IMR-90 (cell line): ENCODE measurements around the gene LRIT1. TPM values are rescaled to one million over a fixed set of nuclear protein-coding genes. Genes with fewer than 3 reads are reported as not detected.
"Not testable (repeated sequence)": the region's sequence is repeated elsewhere in the genome, so short reads cannot be mapped to it uniquely, and the experiment has no call there.

Source experiments
- ATAC-seq: fragments of 200-7000 bp; cut with Tn5 transposase; 2 replicates; pipeline ENCODE4 v1.9.1; 2020; ENCODE audit warnings: low read depth, mild to moderate bottlenecking, moderate library complexity
- BruUV-seq: library from RNA; stranded (reverse); fragments of 400-500 nt; replicated peaks from 2 replicates; lab custom pipeline; 2021; lab: Mats Ljungman, UMichigan
- CTCF ChIA-PET: fragments of 300-600 bp; formaldehyde crosslinking; extraction: SDS; loops from one replicate; lab custom pipeline; 2021; ENCODE audit warnings: antibody characterized with exemption; lab: Yijun Ruan, JAX
- POLR2A ChIA-PET: fragments of 300-600 bp; sonication (Branson Sonifier 250); formaldehyde crosslinking; loops from one replicate; lab custom pipeline; 2022; ENCODE audit warnings: antibody characterized with exemption; ENCODE audit not compliant: unreplicated experiment; lab: Charles Lee
- DNase-seq: peaks from one replicate; pipeline ENCODE4 v3.0.0; 2013
- H2AFZ ChIP-seq: replicated peaks from 2 replicates; pipeline ENCODE3; 2013; ENCODE audit warnings: low read length, mild to moderate bottlenecking; ENCODE audit not compliant: poor library complexity
- H2AK5ac ChIP-seq: 2 replicates; pipeline ENCODE4 v1.6.1; 2013; ENCODE audit warnings: low read depth, low read length, inconsistent platforms
- H2AK9ac ChIP-seq: replicated peaks from 2 replicates; pipeline ENCODE3; 2013; ENCODE audit warnings: mild to moderate bottlenecking, low read depth, low read length, moderate library complexity; ENCODE audit not compliant: poor library complexity
- H2BK120ac ChIP-seq: 2 replicates; pipeline ENCODE4 v1.6.1; 2013; ENCODE audit warnings: low read depth, low read length, inconsistent platforms
- H2BK15ac ChIP-seq: 3 replicates; pipeline ENCODE4 v1.6.1; 2013; ENCODE audit warnings: low read depth, low read length, inconsistent platforms
- H2BK20ac ChIP-seq: 2 replicates; pipeline ENCODE4 v1.6.1; 2013; ENCODE audit warnings: low read depth, mild to moderate bottlenecking, inconsistent platforms, low read length, moderate library complexity
- H2BK5ac ChIP-seq: 2 replicates; pipeline ENCODE4 v1.6.1; 2013; ENCODE audit warnings: mild to moderate bottlenecking, low read depth, low read length, inconsistent platforms; ENCODE audit not compliant: poor library complexity, severe bottlenecking
- H3K14ac ChIP-seq: replicated peaks from 2 replicates; pipeline ENCODE4 v1.6.1; 2013; ENCODE audit warnings: low read depth, low read length, inconsistent platforms
- H3K18ac ChIP-seq: 2 replicates; pipeline ENCODE4 v1.6.1; 2013; ENCODE audit warnings: low read depth, low read length, control low read depth
- H3K23ac ChIP-seq: 2 replicates; pipeline ENCODE4 v1.6.1; 2013; ENCODE audit warnings: low read depth, low read length, inconsistent platforms
- H3K27ac ChIP-seq: 2 replicates; pipeline ENCODE4 v1.5.1; 2013; ENCODE audit warnings: mild to moderate bottlenecking, control low read depth, low read length; ENCODE audit not compliant: insufficient read depth
- H3K27me3 ChIP-seq: 2 replicates; pipeline ENCODE4 v1.6.1; 2013; ENCODE audit warnings: low read length; ENCODE audit not compliant: control insufficient read depth, insufficient read depth
- H3K36me3 ChIP-seq: 2 replicates; pipeline ENCODE4 v1.6.1; 2013; ENCODE audit warnings: low read length, mixed read lengths; ENCODE audit not compliant: control insufficient read depth, insufficient read depth
- H3K4ac ChIP-seq: 2 replicates; pipeline ENCODE4 v1.6.1; 2013; ENCODE audit warnings: low read depth, low read length, inconsistent platforms
- H3K4me1 ChIP-seq: 2 replicates; pipeline ENCODE4 v1.6.1; 2013; ENCODE audit warnings: low read length, mixed read lengths; ENCODE audit not compliant: control insufficient read depth, insufficient read depth
- H3K4me2 ChIP-seq: 2 replicates; pipeline ENCODE4 v1.6.1; 2013; ENCODE audit warnings: low read depth, mild to moderate bottlenecking, control low read depth, low read length, moderate library complexity
- H3K4me3 ChIP-seq: 2 replicates; pipeline ENCODE4 v1.5.1; 2013; ENCODE audit warnings: low read depth, mild to moderate bottlenecking, control low read depth, low read length, moderate library complexity; ENCODE audit not compliant: insufficient read depth
- H3K56ac ChIP-seq: 2 replicates; pipeline ENCODE4 v1.6.1; 2013; ENCODE audit warnings: low read length, inconsistent platforms; ENCODE audit not compliant: insufficient read depth; ENCODE audit errors: extremely low read depth
- H3K79me1 ChIP-seq, 2 experiments: 2 replicates each; pipeline ENCODE4 v1.6.1; 2013; ENCODE audit warnings: low read length in 2 of 2, inconsistent platforms in 1 of 2, low read depth in 1 of 2
- H3K9ac ChIP-seq: 2 replicates; pipeline ENCODE4 v1.6.1; 2013; ENCODE audit warnings: low read depth, low read length, control low read depth
- H3K9me1 ChIP-seq: 2 replicates; pipeline ENCODE4 v1.6.1; 2013; ENCODE audit warnings: low read length, inconsistent platforms; ENCODE audit not compliant: insufficient read depth
- H3K9me3 ChIP-seq: 2 replicates; pipeline ENCODE4 v1.6.1; 2013; ENCODE audit warnings: low read length; ENCODE audit not compliant: control insufficient read depth, insufficient read depth
- H4K20me1 ChIP-seq: 2 replicates; pipeline ENCODE4 v1.6.1; 2013; ENCODE audit warnings: low read length, inconsistent platforms; ENCODE audit not compliant: insufficient read depth
- H4K5ac ChIP-seq: 2 replicates; pipeline ENCODE4 v1.6.1; 2013; ENCODE audit warnings: mild to moderate bottlenecking, low read depth, low read length, control low read depth
- H4K8ac ChIP-seq, 2 experiments: 2 replicates each; pipeline ENCODE4 v1.6.1; 2013; ENCODE audit warnings: low read depth in 2 of 2, low read length in 2 of 2, control low read depth in 1 of 2, inconsistent platforms in 1 of 2
- H4K91ac ChIP-seq: 2 replicates; pipeline ENCODE4 v1.6.1; 2013; ENCODE audit warnings: low read depth, low read length, inconsistent platforms; ENCODE audit not compliant: insufficient read depth
- WGBS, 2 experiments: methylation state at CpG; one replicate each; pipeline versions ENCODE4 v1.1.5 to v1.1.7; 2013; ENCODE audit warnings: missing lambda C conversion rate in 2 of 2; ENCODE audit not compliant: insufficient read length in 1 of 2; ENCODE audit errors: extremely low coverage in 2 of 2; 5-methylcytosine and 5-hydroxymethylcytosine counted together
- dilution Hi-C: fragments of 300-500 bp; cut with HindIII; formaldehyde crosslinking; loops from one replicate; pipeline ENCODE4 v1.14.3; 2018; ENCODE audit warnings: low sequenced_read_pairs; ENCODE audit not compliant: unreplicated experiment
- in situ Hi-C: fragments of 300-500 bp; cut with MboI; formaldehyde crosslinking; loops from 3 replicates; pipeline ENCODE4 v1.14.3; 2019; ENCODE audit warnings: low sequenced_read_pairs, inconsistent platforms, mixed read lengths
- intact Hi-C: fragments of 100-400 bp; cut with micrococcal nuclease; formaldehyde crosslinking; loops from 2 replicates; pipeline ENCODE4 v1.10.0; 2022
- polyA plus RNA-seq, 3 experiments: library from polyadenylated mRNA; depleted of rRNA; stranded (reverse); fragments of >200 nt; gene quantifications; 2 replicates each; pipeline ENCODE4 v1.2.3, GENCODE V29; 2012; ENCODE audit warnings: low replicate concordance in 1 of 3
- total RNA-seq: library from RNA; depleted of rRNA; stranded (reverse); fragments of >200 nt; gene quantifications from 2 replicates; pipeline ENCODE4 v1.2.3, GENCODE V29; 2012

The LRIT1 gene
- total and polyA plus RNA-seq, 2 of the 4 experiments (the other 2 are of a cell fraction): not detected

- dilution Hi-C loops, H3K14ac ChIP-seq, H3K9me1 ChIP-seq, H2BK5ac ChIP-seq, H3K9ac ChIP-seq, H4K91ac ChIP-seq, H4K20me1 ChIP-seq, H3K56ac ChIP-seq, H3K4me2 ChIP-seq, H3K18ac ChIP-seq, BruUV-seq, H4K5ac ChIP-seq, POLR2A ChIA-PET, ATAC-seq, H3K79me1 ChIP-seq, H3K27me3 ChIP-seq, H3K36me3 ChIP-seq, in situ Hi-C loops, intact Hi-C loops, H2AFZ ChIP-seq, H2BK15ac ChIP-seq, H2AK9ac ChIP-seq, DNase-seq, H2AK5ac ChIP-seq, H3K23ac ChIP-seq, H4K8ac ChIP-seq, H2BK120ac ChIP-seq, H2BK20ac ChIP-seq, H3K9me3 ChIP-seq, H3K27ac ChIP-seq, H3K4me1 ChIP-seq, H3K4me3 ChIP-seq, H3K4ac ChIP-seq: not testable (repeated sequence)
- CTCF ChIA-PET: interaction anchor here (1.2 kb wide), 1 partner anchor 12 kb away, joined by 3 read pairs; no protein-coding TSS in a partner anchor
- WGBS, 2 experiments: no CpG with 5 or more reads among the region's 31 CpGs
These were observed 38.6 kb upstream of the LRIT1 start for GRCh38 chr10:84279876-84280475.
